ENCODE measurements around the gene LRRFIP1. TPM values are rescaled to one million over a fixed set of nuclear protein-coding genes. Genes with fewer than 3 reads are reported as not detected.

The LRRFIP1 gene
- total and polyA plus RNA-seq, 2 of the 13 experiments (the other 11 are each of a cell fraction or from before 2014, with no cell fraction given): 15.9 to 40.5 TPM

- TF ChIP-seq RCOR2 (CRISPR knock-in tag; IDR thresholded peaks at IDR 0.05): 0 out of 2 replicates have a peak, but pooled peaks have one; percentile 32
- TF ChIP-seq MYC (CRISPR knock-in tag; IDR thresholded peaks at IDR 0.05; ENCODE audit: borderline replicate concordance): no peak
- peak; percentile 46; the same call in 1 of the 2 replicates for TF ChIP-seq ZNF800 (CRISPR knock-in tag; IDR thresholded peaks at IDR 0.05)
- TF ChIP-seq FOXO1 (CRISPR knock-in tag; IDR thresholded peaks at IDR 0.05): 0 out of 2 replicates have a peak, but pooled peaks have one; percentile 26
- no peak for TF ChIP-seq NR2F6 (IDR thresholded peaks at IDR 0.05)
- 0 out of 2 replicates have a peak, but pooled peaks have one; percentile 23 for TF ChIP-seq NR2F6 (CRISPR knock-in tag; IDR thresholded peaks at IDR 0.05)
- TF ChIP-seq ZNF614 (CRISPR knock-in tag; IDR thresholded peaks at IDR 0.05; ENCODE audit: borderline replicate concordance): peak; percentile 59; the same call in 1 of the 2 replicates
- TF ChIP-seq ZNF354B (CRISPR knock-in tag; IDR thresholded peaks at IDR 0.05): no peak
- TF ChIP-seq SIX1 (CRISPR knock-in tag; IDR thresholded peaks at IDR 0.05; ENCODE audit: borderline replicate concordance): peak; percentile 39; the same call in 1 of the 2 replicates
- TF ChIP-seq, protein P1, sequence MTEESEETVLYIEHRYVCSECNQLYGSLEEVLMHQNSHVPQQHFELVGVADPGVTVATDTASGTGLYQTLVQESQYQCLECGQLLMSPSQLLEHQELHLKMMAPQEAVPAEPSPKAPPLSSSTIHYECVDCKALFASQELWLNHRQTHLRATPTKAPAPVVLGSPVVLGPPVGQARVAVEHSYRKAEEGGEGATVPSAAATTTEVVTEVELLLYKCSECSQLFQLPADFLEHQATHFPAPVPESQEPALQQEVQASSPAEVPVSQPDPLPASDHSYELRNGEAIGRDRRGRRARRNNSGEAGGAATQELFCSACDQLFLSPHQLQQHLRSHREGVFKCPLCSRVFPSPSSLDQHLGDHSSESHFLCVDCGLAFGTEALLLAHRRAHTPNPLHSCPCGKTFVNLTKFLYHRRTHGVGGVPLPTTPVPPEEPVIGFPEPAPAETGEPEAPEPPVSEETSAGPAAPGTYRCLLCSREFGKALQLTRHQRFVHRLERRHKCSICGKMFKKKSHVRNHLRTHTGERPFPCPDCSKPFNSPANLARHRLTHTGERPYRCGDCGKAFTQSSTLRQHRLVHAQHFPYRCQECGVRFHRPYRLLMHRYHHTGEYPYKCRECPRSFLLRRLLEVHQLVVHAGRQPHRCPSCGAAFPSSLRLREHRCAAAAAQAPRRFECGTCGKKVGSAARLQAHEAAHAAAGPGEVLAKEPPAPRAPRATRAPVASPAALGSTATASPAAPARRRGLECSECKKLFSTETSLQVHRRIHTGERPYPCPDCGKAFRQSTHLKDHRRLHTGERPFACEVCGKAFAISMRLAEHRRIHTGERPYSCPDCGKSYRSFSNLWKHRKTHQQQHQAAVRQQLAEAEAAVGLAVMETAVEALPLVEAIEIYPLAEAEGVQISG (CRISPR knock-in tag; IDR thresholded peaks at IDR 0.05): 0 out of 2 replicates have a peak, but pooled peaks have one; percentile 35
- TF ChIP-seq, protein P2, sequence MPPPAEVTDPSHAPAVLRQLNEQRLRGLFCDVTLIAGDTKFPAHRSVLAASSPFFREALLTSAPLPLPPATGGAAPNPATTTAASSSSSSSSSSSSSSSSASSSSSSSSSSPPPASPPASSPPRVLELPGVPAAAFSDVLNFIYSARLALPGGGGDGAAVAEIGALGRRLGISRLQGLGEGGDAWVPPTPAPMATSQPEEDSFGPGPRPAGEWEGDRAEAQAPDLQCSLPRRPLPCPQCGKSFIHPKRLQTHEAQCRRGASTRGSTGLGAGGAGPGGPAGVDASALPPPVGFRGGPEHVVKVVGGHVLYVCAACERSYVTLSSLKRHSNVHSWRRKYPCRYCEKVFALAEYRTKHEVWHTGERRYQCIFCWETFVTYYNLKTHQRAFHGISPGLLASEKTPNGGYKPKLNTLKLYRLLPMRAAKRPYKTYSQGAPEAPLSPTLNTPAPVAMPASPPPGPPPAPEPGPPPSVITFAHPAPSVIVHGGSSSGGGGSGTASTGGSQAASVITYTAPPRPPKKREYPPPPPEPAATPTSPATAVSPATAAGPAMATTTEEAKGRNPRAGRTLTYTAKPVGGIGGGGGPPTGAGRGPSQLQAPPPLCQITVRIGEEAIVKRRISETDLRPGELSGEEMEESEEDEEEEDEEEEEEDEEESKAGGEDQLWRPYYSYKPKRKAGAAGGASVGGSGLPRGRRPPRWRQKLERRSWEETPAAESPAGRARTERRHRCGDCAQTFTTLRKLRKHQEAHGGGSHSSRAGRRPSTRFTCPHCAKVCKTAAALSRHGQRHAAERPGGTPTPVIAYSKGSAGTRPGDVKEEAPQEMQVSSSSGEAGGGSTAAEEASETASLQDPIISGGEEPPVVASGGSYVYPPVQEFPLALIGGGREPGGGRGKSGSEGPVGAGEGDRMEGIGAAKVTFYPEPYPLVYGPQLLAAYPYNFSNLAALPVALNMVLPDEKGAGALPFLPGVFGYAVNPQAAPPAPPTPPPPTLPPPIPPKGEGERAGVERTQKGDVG (CRISPR knock-in tag; IDR thresholded peaks at IDR 0.05; ENCODE audit: borderline replicate concordance): no peak
- TF ChIP-seq MAZ (IDR thresholded peaks at IDR 0.05; ENCODE audit: borderline replicate concordance, low read depth, low read length): no peak
- 0 out of 2 replicates have a peak, but pooled peaks have one; percentile 26 for TF ChIP-seq MAZ (CRISPR knock-in tag; IDR thresholded peaks at IDR 0.05; ENCODE audit: low read depth)
- peak; percentile 7 to 53; a peak in 1 of 4 replicates for TF ChIP-seq HMGXB4 (CRISPR knock-in tag; IDR thresholded peaks at IDR 0.05; ENCODE audit: borderline replicate concordance in 1 of 2, low read depth in 1 of 2)
- TF ChIP-seq HNF4A (CRISPR knock-in tag; IDR thresholded peaks at IDR 0.05): peak; percentile 97
- no peak for TF ChIP-seq ZMAT5 (CRISPR knock-in tag; IDR thresholded peaks at IDR 0.05; ENCODE audit: borderline replicate concordance, low read depth)
- TF ChIP-seq ZNF619 (CRISPR knock-in tag; IDR thresholded peaks at IDR 0.05): no peak
- no peak for TF ChIP-seq ETV6 (CRISPR knock-in tag; conservative IDR thresholded peaks at IDR 0.05)
Observed at GRCh38 chr2:237791977-237792727, 164.8 kb downstream of the LRRFIP1 start (continued).

All from HepG2 (cell line).